LNCAP (cell line): ENCODE results near the gene DEDD.

Experiments
- TF ChIP-seq, protein P1 (sequence below): fragments of 450-650 bp; IDR thresholded peaks from 2 replicates; pipeline ENCODE4 v1.5.1; 2017; ENCODE audit warnings: mild to moderate bottlenecking

Gene DEDD

DNA sequence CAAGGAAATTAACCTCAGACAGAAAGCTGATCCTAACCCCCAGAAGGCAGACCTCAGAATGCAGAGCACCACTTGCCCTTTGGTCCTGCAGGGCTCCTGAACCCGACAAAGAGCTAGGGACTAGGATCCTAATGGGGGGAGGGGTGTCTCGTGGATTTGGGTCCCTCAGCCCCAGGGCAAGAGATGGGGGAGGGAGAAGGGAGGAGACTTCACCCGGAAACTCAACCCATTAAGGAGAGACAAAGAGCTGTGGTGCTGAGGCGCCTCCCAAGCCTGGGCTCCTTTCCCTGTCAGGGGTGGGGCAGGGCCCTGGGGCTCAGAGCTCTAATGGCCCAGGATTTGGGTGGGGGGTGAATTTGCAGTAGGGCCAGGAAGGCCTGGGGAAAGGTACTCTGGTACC is 46.0 kb downstream of the DEDD start:
- TF ChIP-seq, protein P1, sequence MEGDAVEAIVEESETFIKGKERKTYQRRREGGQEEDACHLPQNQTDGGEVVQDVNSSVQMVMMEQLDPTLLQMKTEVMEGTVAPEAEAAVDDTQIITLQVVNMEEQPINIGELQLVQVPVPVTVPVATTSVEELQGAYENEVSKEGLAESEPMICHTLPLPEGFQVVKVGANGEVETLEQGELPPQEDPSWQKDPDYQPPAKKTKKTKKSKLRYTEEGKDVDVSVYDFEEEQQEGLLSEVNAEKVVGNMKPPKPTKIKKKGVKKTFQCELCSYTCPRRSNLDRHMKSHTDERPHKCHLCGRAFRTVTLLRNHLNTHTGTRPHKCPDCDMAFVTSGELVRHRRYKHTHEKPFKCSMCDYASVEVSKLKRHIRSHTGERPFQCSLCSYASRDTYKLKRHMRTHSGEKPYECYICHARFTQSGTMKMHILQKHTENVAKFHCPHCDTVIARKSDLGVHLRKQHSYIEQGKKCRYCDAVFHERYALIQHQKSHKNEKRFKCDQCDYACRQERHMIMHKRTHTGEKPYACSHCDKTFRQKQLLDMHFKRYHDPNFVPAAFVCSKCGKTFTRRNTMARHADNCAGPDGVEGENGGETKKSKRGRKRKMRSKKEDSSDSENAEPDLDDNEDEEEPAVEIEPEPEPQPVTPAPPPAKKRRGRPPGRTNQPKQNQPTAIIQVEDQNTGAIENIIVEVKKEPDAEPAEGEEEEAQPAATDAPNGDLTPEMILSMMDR = no peak

DNA sequence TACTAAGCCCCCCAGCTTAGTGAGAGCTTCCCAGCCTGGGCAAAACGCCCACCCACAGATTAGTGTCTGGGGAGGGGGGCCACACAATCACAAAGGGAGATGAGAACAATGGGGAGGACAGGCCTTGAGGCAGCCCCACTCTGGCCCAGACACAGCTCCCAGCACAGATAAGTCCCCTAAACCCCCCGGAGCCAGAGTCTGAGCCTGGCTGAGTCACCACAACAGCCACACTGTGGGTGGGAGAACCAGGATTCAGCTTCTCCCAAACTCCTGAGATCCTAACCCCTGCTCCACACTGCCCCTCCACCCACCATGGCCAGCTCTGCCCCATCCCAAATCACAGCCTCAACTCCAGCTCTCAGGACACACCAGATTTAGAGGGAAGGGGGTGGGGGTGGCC is 47.3 kb downstream of the DEDD start:
- TF ChIP-seq, protein P1 = no peak

DNA sequence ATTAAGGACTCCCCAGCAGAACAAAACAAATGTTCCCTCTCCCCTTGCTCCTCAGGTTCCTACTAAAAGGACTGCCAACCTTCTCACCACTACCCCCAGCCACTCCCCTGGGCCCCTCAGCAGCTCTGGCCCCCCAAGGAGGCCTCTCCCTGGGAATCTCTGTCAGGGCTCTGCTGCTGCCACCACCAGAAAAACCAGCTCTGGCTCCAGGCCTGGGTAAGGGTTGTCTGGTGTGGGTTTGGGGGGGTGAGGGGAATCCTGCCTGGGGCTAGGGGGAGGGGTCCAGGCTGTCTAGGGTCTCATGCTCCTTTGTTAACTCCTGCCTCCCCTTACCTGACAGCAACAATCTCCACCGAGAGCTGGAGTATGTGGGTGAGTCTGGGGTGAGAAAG is 47.9 kb downstream of the DEDD start:
- TF ChIP-seq, protein P1 = no peak

DNA sequence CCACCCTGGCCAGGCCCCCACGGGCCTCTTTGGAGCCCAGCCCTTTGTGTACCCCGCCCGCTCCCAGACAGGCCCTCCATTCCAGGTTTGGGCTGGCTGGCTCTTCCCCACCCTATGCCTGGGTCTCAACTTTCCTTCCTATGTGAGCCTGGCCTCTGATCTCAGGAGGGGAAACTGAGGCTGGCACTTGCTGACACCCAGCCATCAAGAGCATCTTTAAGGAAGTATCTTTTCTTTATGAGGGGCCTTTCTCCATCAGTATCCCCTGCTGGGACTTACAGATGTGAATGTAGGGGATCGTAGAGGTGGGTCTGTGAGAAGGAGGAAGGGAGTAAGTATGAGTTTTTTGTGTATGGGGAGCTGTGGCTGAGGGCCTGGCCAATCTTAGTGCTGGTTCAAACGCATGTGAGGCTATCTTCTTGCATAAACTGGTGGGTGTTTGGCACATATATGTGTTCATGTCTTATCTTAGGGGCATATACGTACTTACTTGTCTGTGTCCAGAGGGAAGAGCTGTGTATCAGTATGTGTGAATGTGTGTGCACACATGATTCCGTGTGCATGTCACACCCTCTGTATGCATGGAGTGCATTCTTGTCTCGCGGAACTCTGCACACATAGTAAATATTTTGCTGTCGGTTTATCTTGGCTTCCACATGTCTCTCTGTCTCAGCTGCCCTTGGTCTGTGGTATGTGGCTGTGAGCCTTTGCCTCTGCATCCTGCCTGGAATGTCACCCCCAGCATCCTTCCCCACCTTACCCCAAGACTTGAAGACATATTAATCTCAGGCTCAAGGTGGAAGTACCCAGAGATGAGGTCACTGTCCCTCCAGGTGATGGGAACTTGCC is 48.5 kb downstream of the DEDD start:
- TF ChIP-seq, protein P1 = no peak

DNA sequence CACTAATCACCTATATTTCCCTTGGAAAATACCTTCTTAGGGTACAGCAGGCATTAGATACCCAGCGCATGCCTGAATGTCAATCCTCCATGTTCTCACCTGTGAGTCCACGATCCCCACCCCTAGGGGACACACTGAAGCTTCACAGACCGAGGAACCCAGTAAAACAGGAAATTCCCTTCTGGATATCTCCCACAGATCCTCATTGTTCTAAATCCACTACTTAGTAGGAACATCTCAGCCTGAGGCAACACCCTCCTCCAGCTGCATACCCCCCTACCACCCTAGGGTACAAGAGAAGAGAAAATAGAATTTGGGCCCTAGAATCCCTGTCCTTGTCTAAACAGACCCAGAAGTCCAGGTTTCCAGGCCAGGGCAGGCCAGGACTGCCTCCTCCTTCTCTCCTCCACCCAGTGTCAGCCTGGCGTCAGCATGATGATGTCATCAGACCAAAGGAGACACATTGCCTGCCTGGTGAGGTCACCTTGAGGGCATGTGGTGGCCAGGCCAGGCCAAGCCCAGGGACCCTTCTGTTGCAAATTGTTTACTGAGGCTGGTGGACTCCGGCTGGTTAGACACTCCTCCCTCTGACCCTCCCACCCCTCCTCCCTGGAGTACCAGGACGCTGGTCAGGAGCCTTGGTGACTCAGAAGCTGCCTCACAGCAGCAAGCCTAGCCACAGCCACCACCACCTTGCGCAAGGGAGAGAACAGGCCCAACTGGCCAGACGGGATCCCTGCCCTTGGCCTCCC is 49.3 kb downstream of the DEDD start:
- TF ChIP-seq, protein P1 = no peak

DNA sequence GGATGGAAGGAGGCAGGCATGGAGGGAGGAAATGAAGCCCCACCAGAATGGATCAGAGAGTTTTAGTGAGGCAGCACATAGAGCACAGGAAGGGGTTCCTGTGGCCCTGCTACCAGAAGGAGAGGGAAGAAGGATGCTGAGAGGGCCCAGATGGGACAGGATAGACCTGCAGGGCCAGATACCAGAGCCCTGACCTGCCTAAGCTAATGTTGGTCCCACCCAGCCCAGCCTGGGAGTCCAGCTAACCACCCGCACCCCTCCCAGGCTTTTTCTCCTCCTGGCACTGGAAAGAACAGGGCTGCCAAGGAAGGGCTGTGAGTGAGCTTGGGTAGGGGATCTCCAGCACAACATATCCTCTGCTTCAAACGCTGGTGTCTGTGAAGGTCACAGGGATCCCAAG is 50.0 kb downstream of the DEDD start:
- TF ChIP-seq, protein P1 = no peak

DNA sequence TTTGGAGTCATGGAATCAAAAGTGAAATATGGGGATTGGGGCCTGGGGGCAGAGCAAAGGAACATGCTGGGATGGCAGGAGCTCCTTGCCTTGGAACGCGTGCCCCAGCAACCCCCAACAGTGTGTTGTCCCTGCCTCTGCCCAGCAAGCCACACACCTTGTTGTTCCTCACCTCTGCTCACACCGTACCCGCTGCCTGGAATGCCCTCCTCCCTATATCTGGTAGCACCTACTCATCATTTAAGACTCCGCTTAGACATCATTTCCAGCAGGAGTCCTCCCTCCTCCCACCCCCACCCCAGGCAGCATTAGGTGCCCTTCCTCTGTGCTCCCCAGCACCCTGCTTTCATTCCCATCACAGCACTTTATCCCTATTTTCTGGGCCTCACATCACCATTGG is 50.9 kb downstream of the DEDD start:
- TF ChIP-seq, protein P1 = no peak
